SK-N-SH (cell line): ENCODE results near the gene ESCO1. TPM values are rescaled to one million over a fixed set of nuclear protein-coding genes. Genes with fewer than 3 reads are reported as not detected.

Experiments
- CTCF ChIA-PET: fragments of 300-600, 350-600 bp; formaldehyde crosslinking; extraction: SDS; loops from one replicate; lab custom pipeline; 2021; lab: Yijun Ruan, JAX
- POLR2A ChIA-PET: fragments of 350-600 bp; sonication (Branson Sonifier 250); formaldehyde crosslinking; extraction: SDS; loops from one replicate; lab custom pipeline; 2020; ENCODE audit warnings: antibody characterized with exemption, inconsistent platforms; lab: Yijun Ruan, JAX
- DNase-seq: peaks from one replicate; pipeline ENCODE4 v3.0.0; 2012
- H2AFZ ChIP-seq: fragments of 200-600 bp; sonication (generic); 2 replicates; pipeline ENCODE4 v1.8.1; 2016; ENCODE audit warnings: antibody characterized with exemption, mild to moderate bottlenecking, low read depth
- H3F3A ChIP-seq: fragments of 200-600 bp; sonication (generic); replicated peaks from 2 replicates; pipeline ENCODE3; 2016; ENCODE audit warnings: antibody characterized with exemption, mild to moderate bottlenecking; ENCODE audit not compliant: insufficient read depth
- H3K27ac ChIP-seq, 2 experiments: fragments of 200-500 bp in 1 of 2; fragments of 200-600 bp in 1 of 2; sonication (Bioruptor generic) in 1 of 2; sonication (generic), shearing (Covaris generic) in 1 of 2; 2 replicates each; pipeline versions ENCODE4 v1.5.1 to v1.6.1; 2014 to 2016; ENCODE audit warnings: low read depth in 2 of 2, inconsistent platforms in 1 of 2, low read length in 1 of 2, mild to moderate bottlenecking in 1 of 2, mixed read lengths in 1 of 2
- H3K27me3 ChIP-seq: fragments of 200-600 bp; sonication (generic), shearing (Covaris generic); 2 replicates; pipeline ENCODE4 v1.6.1; 2016; ENCODE audit warnings: mixed run types; ENCODE audit not compliant: insufficient read depth
- H3K36me3 ChIP-seq, 2 experiments: fragments of 200-500 bp in 1 of 2; fragments of 200-600 bp in 1 of 2; sonication (Bioruptor generic) in 1 of 2; sonication (generic) in 1 of 2; replicated peaks in 1 of 2; 2 replicates each; pipeline versions ENCODE3 to v1.5.1; 2014 to 2016; ENCODE audit warnings: low read length in 1 of 2, mild to moderate bottlenecking in 1 of 2; ENCODE audit not compliant: insufficient read depth in 2 of 2, control insufficient read depth in 1 of 2
- H3K4me1 ChIP-seq, 2 experiments: fragments of 200-500 bp in 1 of 2; fragments of 200-600 bp in 1 of 2; sonication (Bioruptor generic) in 1 of 2; sonication (generic), shearing (Covaris generic) in 1 of 2; 2 replicates each; pipeline versions ENCODE4 v1.5.1 to v1.6.1; 2014 to 2016; ENCODE audit warnings: low read depth in 1 of 2, low read length in 1 of 2, mixed run types in 1 of 2; ENCODE audit not compliant: insufficient read depth in 2 of 2, control insufficient read depth in 1 of 2
- H3K4me2 ChIP-seq: fragments of 200-600 bp; sonication (generic), shearing (Covaris generic); 2 replicates; pipeline ENCODE4 v1.6.1; 2017; ENCODE audit warnings: mixed run types
- H3K4me3 ChIP-seq, 2 experiments: fragments of 200-500 bp in 1 of 2; fragments of 200-600 bp in 1 of 2; sonication (Bioruptor generic) in 1 of 2; sonication (generic), shearing (Covaris generic) in 1 of 2; 2 replicates each; pipeline versions ENCODE4 v1.5.1 to v1.8.1; 2014 to 2016; ENCODE audit warnings: low read depth in 2 of 2, inconsistent platforms in 1 of 2, low read length in 1 of 2, mild to moderate bottlenecking in 1 of 2, mixed read lengths in 1 of 2, moderate library complexity in 1 of 2
- H3K79me2 ChIP-seq: fragments of 200-600 bp; sonication (generic); 2 replicates; pipeline ENCODE4 v1.8.1; 2017; ENCODE audit warnings: mild to moderate bottlenecking; ENCODE audit not compliant: insufficient read depth
- H3K9ac ChIP-seq: fragments of 200-600 bp; sonication (generic); 2 replicates; pipeline ENCODE4 v1.6.1; 2017; ENCODE audit warnings: mixed run types
- H3K9me2 ChIP-seq: fragments of 200-600 bp; sonication (generic); 2 replicates; pipeline ENCODE4 v1.6.1; 2017; ENCODE audit warnings: mixed run types
- H3K9me3 ChIP-seq: fragments of 200-600 bp; sonication (generic); 2 replicates; pipeline ENCODE4 v1.6.1; 2017; ENCODE audit warnings: mixed run types, mild to moderate bottlenecking, moderate library complexity
- H4K20me1 ChIP-seq: fragments of 200-600 bp; sonication (generic); 2 replicates; pipeline ENCODE4 v1.6.1; 2017; ENCODE audit warnings: mild to moderate bottlenecking, mixed run types; ENCODE audit not compliant: insufficient read depth
- CHD2 ChIP-seq: fragments of 150-350 bp; IDR thresholded peaks from 2 replicates; pipeline ENCODE4 v1.6.1; 2018; ENCODE audit warnings: low read length; ENCODE audit not compliant: partially characterized antibody
- ELF1 ChIP-seq: IDR thresholded peaks from 2 replicates; pipeline ENCODE4 v1.4.0; 2012
- FOXM1 ChIP-seq: IDR thresholded peaks from 2 replicates; pipeline ENCODE4 v1.4.0; 2012; ENCODE audit warnings: low read depth, mild to moderate bottlenecking
- MXI1 ChIP-seq: IDR thresholded peaks from 2 replicates; pipeline ENCODE4 v1.6.1; 2012; ENCODE audit warnings: mild to moderate bottlenecking, low read depth, low read length, improper control_type of control experiment
- NFIC ChIP-seq: IDR thresholded peaks from 2 replicates; pipeline ENCODE4 v1.4.0; 2012; ENCODE audit warnings: borderline replicate concordance
- POLR2AphosphoS5 ChIP-seq: IDR thresholded peaks from 2 replicates; pipeline ENCODE4 v1.6.1; 2012; ENCODE audit warnings: low read depth, low read length
- SMC3 ChIP-seq: IDR thresholded peaks from 2 replicates; pipeline ENCODE4 v1.6.1; 2012; ENCODE audit warnings: low read depth, low read length, improper control_type of control experiment
- TCF12 ChIP-seq: IDR thresholded peaks from 2 replicates; pipeline ENCODE4 v1.4.0; 2012
- YY1 ChIP-seq: IDR thresholded peaks from 2 replicates; pipeline ENCODE4 v1.4.0; 2012; ENCODE audit warnings: low read depth, mild to moderate bottlenecking
- WGBS: methylation state at CpG from one replicate; pipeline ENCODE4 v1.1.6; 2017; ENCODE audit warnings: low lambda C conversion rate; 5-methylcytosine and 5-hydroxymethylcytosine counted together
- polyA plus RNA-seq, 3 experiments: library from polyadenylated mRNA; depleted of rRNA; stranded (reverse); fragments of >200 nt; gene quantifications; 2 replicates each; pipeline ENCODE4 v1.2.3, GENCODE V29; 2012
- TF ChIP-seq, protein P1 (sequence below): fragments of 150-350 bp; IDR thresholded peaks from 2 replicates; pipeline ENCODE4 v1.6.1; 2016; ENCODE audit warnings: mild to moderate bottlenecking, low read depth, low read length
- TF ChIP-seq, protein P2 (sequence below): IDR thresholded peaks from 2 replicates; pipeline ENCODE4; 2012
- TF ChIP-seq, protein P3 (sequence below): IDR thresholded peaks from 2 replicates; pipeline ENCODE4 v1.6.1; 2012; ENCODE audit warnings: mild to moderate bottlenecking, low read depth, low read length, moderate library complexity
- TF ChIP-seq, protein P4 (sequence below): IDR thresholded peaks from 2 replicates; pipeline ENCODE4 v1.4.0; 2012; ENCODE audit warnings: low read depth, borderline replicate concordance

The ESCO1 gene
- polyA plus RNA-seq, 1 of the 3 experiments (the other 2 are of a cell fraction): 2.2 TPM

DNA sequence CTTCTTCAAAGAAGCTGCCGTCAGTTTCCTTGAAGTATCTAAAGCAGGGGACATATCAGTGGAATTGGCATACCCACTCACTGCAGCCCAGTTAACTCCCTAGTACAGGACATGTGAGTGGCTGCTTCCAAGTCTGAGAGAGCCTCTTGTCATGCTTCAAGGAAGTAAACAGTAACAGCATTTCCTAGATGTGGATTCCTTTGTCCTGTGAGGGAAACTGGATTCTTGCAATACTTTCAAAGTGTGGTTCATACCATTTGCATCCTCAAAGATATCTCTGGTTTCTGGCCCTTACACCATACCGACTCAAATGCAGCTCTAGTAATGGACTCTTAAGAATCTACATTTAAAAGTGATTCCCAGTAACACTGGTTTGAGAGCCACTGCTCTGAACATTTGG is 87.2 kb downstream of the ESCO1 start:
- ChIA-PET CTCF (interaction anchor here (0.6 to 1.4 kb wide), 2 partner anchors 11 to 138 kb away, joined by 3 read pairs; no protein-coding TSS in a partner anchor), POLR2A (no interaction called here)
- 100% methylated on average over 2 of the region's 2 CpGs for WGBS
- H3K36me3 ChIP-seq: peaks cover 2 to 3% of the 10 kb centered on the region in 2 experiments
- no peak overlapping the region for H3K4me3 ChIP-seq
- H3F3A ChIP-seq: no peaks in the 10 kb centered on the region
- no peak overlapping the region for H3K9ac ChIP-seq
- H3K9me2 ChIP-seq: no peaks in the 10 kb centered on the region
- TF ChIP-seq, protein P1, sequence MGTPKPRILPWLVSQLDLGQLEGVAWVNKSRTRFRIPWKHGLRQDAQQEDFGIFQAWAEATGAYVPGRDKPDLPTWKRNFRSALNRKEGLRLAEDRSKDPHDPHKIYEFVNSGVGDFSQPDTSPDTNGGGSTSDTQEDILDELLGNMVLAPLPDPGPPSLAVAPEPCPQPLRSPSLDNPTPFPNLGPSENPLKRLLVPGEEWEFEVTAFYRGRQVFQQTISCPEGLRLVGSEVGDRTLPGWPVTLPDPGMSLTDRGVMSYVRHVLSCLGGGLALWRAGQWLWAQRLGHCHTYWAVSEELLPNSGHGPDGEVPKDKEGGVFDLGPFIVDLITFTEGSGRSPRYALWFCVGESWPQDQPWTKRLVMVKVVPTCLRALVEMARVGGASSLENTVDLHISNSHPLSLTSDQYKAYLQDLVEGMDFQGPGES: no peak
- TF ChIP-seq POLR2AphosphoS5: no peak
- TF ChIP-seq NFIC: no peak
- TF ChIP-seq, protein P2, sequence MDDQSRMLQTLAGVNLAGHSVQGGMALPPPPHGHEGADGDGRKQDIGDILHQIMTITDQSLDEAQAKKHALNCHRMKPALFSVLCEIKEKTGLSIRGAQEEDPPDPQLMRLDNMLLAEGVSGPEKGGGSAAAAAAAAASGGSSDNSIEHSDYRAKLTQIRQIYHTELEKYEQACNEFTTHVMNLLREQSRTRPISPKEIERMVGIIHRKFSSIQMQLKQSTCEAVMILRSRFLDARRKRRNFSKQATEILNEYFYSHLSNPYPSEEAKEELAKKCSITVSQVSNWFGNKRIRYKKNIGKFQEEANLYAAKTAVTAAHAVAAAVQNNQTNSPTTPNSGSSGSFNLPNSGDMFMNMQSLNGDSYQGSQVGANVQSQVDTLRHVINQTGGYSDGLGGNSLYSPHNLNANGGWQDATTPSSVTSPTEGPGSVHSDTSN: no peak
- TF ChIP-seq FOXM1: no peak
- TF ChIP-seq SMC3: no peak
- TF ChIP-seq YY1: no peak
- TF ChIP-seq ELF1: no peak
- no peak for TF ChIP-seq TCF12
- TF ChIP-seq, all 33 proteins: peak for 0
- Histone ChIP-seq H3K4me1 (no peaks in the 10 kb centered on the region), H3K4me2 (no peak overlapping the region), H3K9me3 (no peaks in the 10 kb centered on the region), H2AFZ (no peak overlapping the region), H3K79me2 (no peaks in the 10 kb centered on the region), H3K27ac (no peak overlapping the region), H3K27me3 (no peaks in the 10 kb centered on the region), H4K20me1 (no peaks in the 10 kb centered on the region)
- DNase-seq: no peak

DNA sequence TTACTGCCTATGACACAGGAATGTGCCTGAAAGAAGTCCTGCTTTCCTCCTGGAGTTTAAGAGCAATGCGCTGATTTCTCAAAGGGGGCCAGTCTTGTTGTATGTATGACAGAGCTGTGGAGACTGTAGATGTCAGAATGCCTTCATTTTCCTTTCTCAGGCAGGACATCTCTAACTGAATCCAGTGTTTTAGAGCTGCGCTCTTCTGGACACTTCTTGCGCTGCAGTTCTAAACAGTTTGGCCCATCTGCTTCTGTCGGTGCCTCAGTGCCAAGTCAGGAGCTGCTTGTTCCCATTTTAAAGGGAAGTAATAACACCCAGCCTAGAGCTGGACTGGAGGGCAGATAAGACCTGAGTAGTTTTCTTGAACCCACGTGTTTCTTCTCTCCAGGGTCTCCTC is 91.4 kb downstream of the ESCO1 start:
- Histone ChIP-seq H3K27ac (no peak overlapping the region), H3K9me2 (no peaks in the 10 kb centered on the region), H3K9ac (no peak overlapping the region), H3K4me1 (no peaks in the 10 kb centered on the region), H3K36me3 (no peaks in the 10 kb centered on the region), H4K20me1 (no peaks in the 10 kb centered on the region), H3K9me3 (no peaks in the 10 kb centered on the region), H3K4me3 (no peak overlapping the region), H2AFZ (no peak overlapping the region), H3K4me2 (no peak overlapping the region), H3F3A (no peaks in the 10 kb centered on the region), H3K27me3 (no peaks in the 10 kb centered on the region), H3K79me2 (no peaks in the 10 kb centered on the region)
- 79% methylated on average over 5 of the region's 5 CpGs for WGBS
- POLR2A ChIA-PET: no interaction called here
- TF ChIP-seq NFIC (no peak), MXI1 (no peak), CHD2 (no peak), ELF1 (no peak)
- TF ChIP-seq, protein P3, sequence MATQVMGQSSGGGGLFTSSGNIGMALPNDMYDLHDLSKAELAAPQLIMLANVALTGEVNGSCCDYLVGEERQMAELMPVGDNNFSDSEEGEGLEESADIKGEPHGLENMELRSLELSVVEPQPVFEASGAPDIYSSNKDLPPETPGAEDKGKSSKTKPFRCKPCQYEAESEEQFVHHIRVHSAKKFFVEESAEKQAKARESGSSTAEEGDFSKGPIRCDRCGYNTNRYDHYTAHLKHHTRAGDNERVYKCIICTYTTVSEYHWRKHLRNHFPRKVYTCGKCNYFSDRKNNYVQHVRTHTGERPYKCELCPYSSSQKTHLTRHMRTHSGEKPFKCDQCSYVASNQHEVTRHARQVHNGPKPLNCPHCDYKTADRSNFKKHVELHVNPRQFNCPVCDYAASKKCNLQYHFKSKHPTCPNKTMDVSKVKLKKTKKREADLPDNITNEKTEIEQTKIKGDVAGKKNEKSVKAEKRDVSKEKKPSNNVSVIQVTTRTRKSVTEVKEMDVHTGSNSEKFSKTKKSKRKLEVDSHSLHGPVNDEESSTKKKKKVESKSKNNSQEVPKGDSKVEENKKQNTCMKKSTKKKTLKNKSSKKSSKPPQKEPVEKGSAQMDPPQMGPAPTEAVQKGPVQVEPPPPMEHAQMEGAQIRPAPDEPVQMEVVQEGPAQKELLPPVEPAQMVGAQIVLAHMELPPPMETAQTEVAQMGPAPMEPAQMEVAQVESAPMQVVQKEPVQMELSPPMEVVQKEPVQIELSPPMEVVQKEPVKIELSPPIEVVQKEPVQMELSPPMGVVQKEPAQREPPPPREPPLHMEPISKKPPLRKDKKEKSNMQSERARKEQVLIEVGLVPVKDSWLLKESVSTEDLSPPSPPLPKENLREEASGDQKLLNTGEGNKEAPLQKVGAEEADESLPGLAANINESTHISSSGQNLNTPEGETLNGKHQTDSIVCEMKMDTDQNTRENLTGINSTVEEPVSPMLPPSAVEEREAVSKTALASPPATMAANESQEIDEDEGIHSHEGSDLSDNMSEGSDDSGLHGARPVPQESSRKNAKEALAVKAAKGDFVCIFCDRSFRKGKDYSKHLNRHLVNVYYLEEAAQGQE: no peak
- TF ChIP-seq, protein P4, sequence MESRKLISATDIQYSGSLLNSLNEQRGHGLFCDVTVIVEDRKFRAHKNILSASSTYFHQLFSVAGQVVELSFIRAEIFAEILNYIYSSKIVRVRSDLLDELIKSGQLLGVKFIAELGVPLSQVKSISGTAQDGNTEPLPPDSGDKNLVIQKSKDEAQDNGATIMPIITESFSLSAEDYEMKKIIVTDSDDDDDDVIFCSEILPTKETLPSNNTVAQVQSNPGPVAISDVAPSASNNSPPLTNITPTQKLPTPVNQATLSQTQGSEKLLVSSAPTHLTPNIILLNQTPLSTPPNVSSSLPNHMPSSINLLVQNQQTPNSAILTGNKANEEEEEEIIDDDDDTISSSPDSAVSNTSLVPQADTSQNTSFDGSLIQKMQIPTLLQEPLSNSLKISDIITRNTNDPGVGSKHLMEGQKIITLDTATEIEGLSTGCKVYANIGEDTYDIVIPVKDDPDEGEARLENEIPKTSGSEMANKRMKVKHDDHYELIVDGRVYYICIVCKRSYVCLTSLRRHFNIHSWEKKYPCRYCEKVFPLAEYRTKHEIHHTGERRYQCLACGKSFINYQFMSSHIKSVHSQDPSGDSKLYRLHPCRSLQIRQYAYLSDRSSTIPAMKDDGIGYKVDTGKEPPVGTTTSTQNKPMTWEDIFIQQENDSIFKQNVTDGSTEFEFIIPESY: no peak
- TF ChIP-seq, protein P1: no peak
- CTCF ChIA-PET: interaction anchor here (0.9 kb wide), 1 partner anchor 10 kb away, joined by 3 read pairs; no protein-coding TSS in a partner anchor
- DNase-seq: no peak
